ENCODE data around the gene SLC25A26.

The SLC25A26 gene

GRCh38 chr3:66396888-66397287 is 176.1 kb downstream of the SLC25A26 start:
- Histone ChIP-seq H3K27me3 (ENCODE audit: low read depth, low read length) (no peaks in the 10 kb centered on the region), H3K36me3 (ENCODE audit: control insufficient read depth in 1 of 2, insufficient read depth in 2 of 2, low read length in 2 of 2) (peaks cover 47 to 48% of the 10 kb centered on the region in 2 donors), H3K27ac (ENCODE audit: low read length) (no peak overlapping the region), H3K4me3 (ENCODE audit: low read depth in 1 of 2, low read length in 2 of 2) (no peak overlapping the region), H3K4me1 (ENCODE audit: control insufficient read depth in 1 of 2, insufficient read depth in 2 of 2, low read length in 2 of 2) (peaks cover 0 to 25% of the 10 kb centered on the region in 2 donors), H3K9me3 (ENCODE audit: control insufficient read depth in 1 of 2, low read length in 2 of 2) (no peaks in the 10 kb centered on the region)

GRCh38 chr3:66397745-66398144 is 176.9 kb downstream of the SLC25A26 start:
- H3K27ac ChIP-seq (ENCODE audit: low read length), result no peak overlapping the region
- H3K9me3 ChIP-seq (ENCODE audit: control insufficient read depth in 1 of 2, low read length in 2 of 2), result no peaks in the 10 kb centered on the region
- H3K4me1 ChIP-seq (ENCODE audit: control insufficient read depth in 1 of 2, insufficient read depth in 2 of 2, low read length in 2 of 2), result peaks cover 0 to 33% of the 10 kb centered on the region in 2 donors
- H3K27me3 ChIP-seq (ENCODE audit: low read depth, low read length), result no peaks in the 10 kb centered on the region
- H3K4me3 ChIP-seq (ENCODE audit: low read depth in 1 of 2, low read length in 2 of 2), result no peak overlapping the region
- H3K36me3 ChIP-seq (ENCODE audit: control insufficient read depth in 1 of 2, insufficient read depth in 2 of 2, low read length in 2 of 2), result peaks cover 39 to 41% of the 10 kb centered on the region in 2 donors

- H3K27ac ChIP-seq (ENCODE audit: low read length), result no peak overlapping the region
- H3K27me3 ChIP-seq (ENCODE audit: low read depth, low read length), result no peaks in the 10 kb centered on the region
- H3K9me3 ChIP-seq (ENCODE audit: control insufficient read depth in 1 of 2, low read length in 2 of 2), result no peaks in the 10 kb centered on the region
- peaks cover 32 to 34% of the 10 kb centered on the region in 2 donors for H3K36me3 ChIP-seq (ENCODE audit: control insufficient read depth in 1 of 2, insufficient read depth in 2 of 2, low read length in 2 of 2)
- no peak overlapping the region for H3K4me3 ChIP-seq (ENCODE audit: low read depth in 1 of 2, low read length in 2 of 2)
- H3K4me1 ChIP-seq (ENCODE audit: control insufficient read depth in 1 of 2, insufficient read depth in 2 of 2, low read length in 2 of 2), result peaks cover 0 to 36% of the 10 kb centered on the region in 2 donors
Measured at GRCh38 chr3:66398228-66399025, 177.6 kb downstream of the SLC25A26 start.

- Histone ChIP-seq H3K4me3 (ENCODE audit: low read depth in 1 of 2, low read length in 2 of 2) (no peak overlapping the region), H3K4me1 (ENCODE audit: control insufficient read depth in 1 of 2, insufficient read depth in 2 of 2, low read length in 2 of 2) (peaks cover 5 to 25% of the 10 kb centered on the region in 2 donors), H3K36me3 (ENCODE audit: control insufficient read depth in 1 of 2, insufficient read depth in 2 of 2, low read length in 2 of 2) (peaks cover 37 to 40% of the 10 kb centered on the region in 2 donors), H3K9me3 (ENCODE audit: control insufficient read depth in 1 of 2, low read length in 2 of 2) (no peaks in the 10 kb centered on the region), H3K27me3 (ENCODE audit: low read depth, low read length) (no peaks in the 10 kb centered on the region), H3K27ac (ENCODE audit: low read length) (no peak overlapping the region)
Measured at GRCh38 chr3:66399529-66400232, 178.9 kb downstream of the SLC25A26 start.

- H3K27ac ChIP-seq (ENCODE audit: low read length), result no peak overlapping the region
Measured at GRCh38 chr3:66400411-66401156, 179.8 kb downstream of the SLC25A26 start.

GRCh38 chr3:66401157-66401550 is 180.4 kb downstream of the SLC25A26 start:
- Histone ChIP-seq H3K27ac (ENCODE audit: low read length) (no peak overlapping the region), H3K9me3 (ENCODE audit: control insufficient read depth in 1 of 2, low read length in 2 of 2) (no peaks in the 10 kb centered on the region), H3K27me3 (ENCODE audit: low read depth, low read length) (no peaks in the 10 kb centered on the region), H3K4me1 (ENCODE audit: control insufficient read depth in 1 of 2, insufficient read depth in 2 of 2, low read length in 2 of 2) (peaks cover 5 to 35% of the 10 kb centered on the region in 2 donors), H3K36me3 (ENCODE audit: control insufficient read depth in 1 of 2, insufficient read depth in 2 of 2, low read length in 2 of 2) (peaks cover 39 to 41% of the 10 kb centered on the region in 2 donors), H3K4me3 (ENCODE audit: low read depth in 1 of 2, low read length in 2 of 2) (no peak overlapping the region)

More at GRCh38 chr3:66400411-66401156, 179.8 kb downstream of the SLC25A26 start:
- Histone ChIP-seq H3K27me3 (ENCODE audit: low read depth, low read length) (no peaks in the 10 kb centered on the region), H3K36me3 (ENCODE audit: control insufficient read depth in 1 of 2, insufficient read depth in 2 of 2, low read length in 2 of 2) (peaks cover 40 to 44% of the 10 kb centered on the region in 2 donors), H3K4me1 (ENCODE audit: control insufficient read depth in 1 of 2, insufficient read depth in 2 of 2, low read length in 2 of 2) (peaks cover 5 to 29% of the 10 kb centered on the region in 2 donors), H3K9me3 (ENCODE audit: control insufficient read depth in 1 of 2, low read length in 2 of 2) (no peaks in the 10 kb centered on the region), H3K4me3 (ENCODE audit: low read depth in 1 of 2, low read length in 2 of 2) (no peak overlapping the region)

- Histone ChIP-seq H3K4me3 (ENCODE audit: low read depth in 1 of 2, low read length in 2 of 2) (no peak overlapping the region), H3K27ac (ENCODE audit: low read length) (no peak overlapping the region), H3K36me3 (ENCODE audit: control insufficient read depth in 1 of 2, insufficient read depth in 2 of 2, low read length in 2 of 2) (peaks cover 37 to 42% of the 10 kb centered on the region in 2 donors), H3K4me1 (ENCODE audit: control insufficient read depth in 1 of 2, insufficient read depth in 2 of 2, low read length in 2 of 2) (peaks cover 9 to 42% of the 10 kb centered on the region in 2 donors), H3K27me3 (ENCODE audit: low read depth, low read length) (no peaks in the 10 kb centered on the region), H3K9me3 (ENCODE audit: control insufficient read depth in 1 of 2, low read length in 2 of 2) (no peaks in the 10 kb centered on the region)
Measured at GRCh38 chr3:66401675-66402491, 181.1 kb downstream of the SLC25A26 start.

- Histone ChIP-seq H3K27me3 (ENCODE audit: low read depth, low read length) (no peaks in the 10 kb centered on the region), H3K9me3 (ENCODE audit: control insufficient read depth in 1 of 2, low read length in 2 of 2) (no peaks in the 10 kb centered on the region), H3K27ac (ENCODE audit: low read length) (no peak overlapping the region), H3K36me3 (ENCODE audit: control insufficient read depth in 1 of 2, insufficient read depth in 2 of 2, low read length in 2 of 2) (peaks cover 34 to 45% of the 10 kb centered on the region in 2 donors), H3K4me1 (ENCODE audit: control insufficient read depth in 1 of 2, insufficient read depth in 2 of 2, low read length in 2 of 2) (peaks cover 14 to 51% of the 10 kb centered on the region in 2 donors), H3K4me3 (ENCODE audit: low read depth in 1 of 2, low read length in 2 of 2) (no peak overlapping the region)
Measured at GRCh38 chr3:66402596-66403290, 181.9 kb downstream of the SLC25A26 start.

- H3K36me3 ChIP-seq (ENCODE audit: control insufficient read depth in 1 of 2, insufficient read depth in 2 of 2, low read length in 2 of 2), result peaks cover 30 to 39% of the 10 kb centered on the region in 2 donors
- peaks cover 19 to 53% of the 10 kb centered on the region in 2 donors for H3K4me1 ChIP-seq (ENCODE audit: control insufficient read depth in 1 of 2, insufficient read depth in 2 of 2, low read length in 2 of 2)
- no peak overlapping the region for H3K27ac ChIP-seq (ENCODE audit: low read length)
- H3K9me3 ChIP-seq (ENCODE audit: control insufficient read depth in 1 of 2, low read length in 2 of 2), result no peaks in the 10 kb centered on the region
- H3K27me3 ChIP-seq (ENCODE audit: low read depth, low read length), result no peaks in the 10 kb centered on the region
- H3K4me3 ChIP-seq (ENCODE audit: low read depth in 1 of 2, low read length in 2 of 2), result no peak overlapping the region
Measured at GRCh38 chr3:66403323-66403990, 182.7 kb downstream of the SLC25A26 start.

- peaks cover 27 to 39% of the 10 kb centered on the region in 2 donors for H3K36me3 ChIP-seq (ENCODE audit: control insufficient read depth in 1 of 2, insufficient read depth in 2 of 2, low read length in 2 of 2)
- no peak overlapping the region for H3K27ac ChIP-seq (ENCODE audit: low read length)
- H3K4me1 ChIP-seq (ENCODE audit: control insufficient read depth in 1 of 2, insufficient read depth in 2 of 2, low read length in 2 of 2), result peaks cover 23 to 59% of the 10 kb centered on the region in 2 donors
Measured at GRCh38 chr3:66404197-66404596, 183.4 kb downstream of the SLC25A26 start.

More at GRCh38 chr3:66404197-66404596, 183.4 kb downstream of the SLC25A26 start:
- H3K9me3 ChIP-seq (ENCODE audit: control insufficient read depth in 1 of 2, low read length in 2 of 2), result no peaks in the 10 kb centered on the region
- H3K27me3 ChIP-seq (ENCODE audit: low read depth, low read length), result no peaks in the 10 kb centered on the region
- no peak overlapping the region for H3K4me3 ChIP-seq (ENCODE audit: low read depth in 1 of 2, low read length in 2 of 2)
